ENCODE results near the gene SPCS2.

GRCh38 chr11:74988541-74989259, 39.6 kb downstream of the SPCS2 start, which contains the start of gene NEU3:
- no peak for TF ChIP-seq ELF4 (IDR thresholded peaks at IDR 0.05)
- TF ChIP-seq SP1 (IDR thresholded peaks at IDR 0.05) = no peak
- no peak for TF ChIP-seq NFRKB (IDR thresholded peaks at IDR 0.05)
- no peak for TF ChIP-seq FOXA1 (IDR thresholded peaks at IDR 0.05)
- no peak for TF ChIP-seq FOXM1 (IDR thresholded peaks at IDR 0.05; ENCODE audit: borderline replicate concordance)
- TF ChIP-seq ARNT (IDR thresholded peaks at IDR 0.05) = no peak
- TF ChIP-seq L3MBTL2 (conservative IDR thresholded peaks at IDR 0.05) = peak; percentile 19; the same call in 1 of the 2 replicates
- no peak for TF ChIP-seq LEF1 (IDR thresholded peaks at IDR 0.05; ENCODE audit: borderline replicate concordance)
- no peak for TF ChIP-seq BHLHE40 (IDR thresholded peaks at IDR 0.05; ENCODE audit: borderline replicate concordance)
- no peak for TF ChIP-seq TARDBP (IDR thresholded peaks at IDR 0.05)

Measured in HEK293T (cell line).